Measurements from ENCODE around the gene SPATS2.
"Not testable (repeated sequence)": the region's sequence is repeated elsewhere in the genome, so short reads cannot be mapped to it uniquely, and the experiment has no call there.

Gene SPATS2

GRCh38 chr12:49367381-49368239, at the start of gene SPATS2:
TSS of gene SPATS2 (plus strand) at chr12:49367462. CDS start at chr12:49461013, 93,551 bp downstream.
- no peak for DNase-seq

- not testable (repeated sequence) for DNase-seq
Measured at GRCh38 chr12:49320411-49321103, 46.7 kb upstream of the SPATS2 start.

GRCh38 chr12:49322367-49322707, 44.9 kb upstream of the SPATS2 start:
- DNase-seq = no peak

GRCh38 chr12:49322708-49323523, 44.3 kb upstream of the SPATS2 start, which contains the start of gene TROAP:
TSS of gene TROAP (plus strand) at chr12:49323255. CDS start at chr12:49323609, 354 bp downstream.
- peak; percentile 98 for DNase-seq

- DNase-seq = no peak
Measured at GRCh38 chr12:49323524-49324097, 43.7 kb upstream of the SPATS2 start.

- DNase-seq = no peak
Measured at GRCh38 chr12:49325606-49326005, 41.7 kb upstream of the SPATS2 start.

GRCh38 chr12:49327368-49327767, 39.9 kb upstream of the SPATS2 start:
- no peak for DNase-seq

- DNase-seq = no peak
Measured at GRCh38 chr12:49327887-49328286, 39.4 kb upstream of the SPATS2 start.

GRCh38 chr12:49328816-49329215, 38.4 kb upstream of the SPATS2 start:
- DNase-seq = no peak

- no peak for DNase-seq
Measured at GRCh38 chr12:49330032-49330619, 37.1 kb upstream of the SPATS2 start.

- DNase-seq = no peak
Measured at GRCh38 chr12:49330631-49331379, 36.5 kb upstream of the SPATS2 start.

GRCh38 chr12:49331380-49332222, 35.7 kb upstream of the SPATS2 start:
- no peak for DNase-seq

GRCh38 chr12:49332441-49332861, 34.8 kb upstream of the SPATS2 start:
- no peak for DNase-seq

GRCh38 chr12:49332891-49333371, 34.3 kb upstream of the SPATS2 start:
- no peak for DNase-seq

- DNase-seq = not testable (repeated sequence)
Measured at GRCh38 chr12:49333778-49334177, 33.5 kb upstream of the SPATS2 start.

GRCh38 chr12:49334226-49334625, 33.0 kb upstream of the SPATS2 start:
- DNase-seq = no peak

- no peak for DNase-seq
Measured at GRCh38 chr12:49334681-49335080, 32.6 kb upstream of the SPATS2 start.

GRCh38 chr12:49335118-49335954, 31.9 kb upstream of the SPATS2 start:
- no peak for DNase-seq

- no peak for DNase-seq
Measured at GRCh38 chr12:49335955-49336644, 31.2 kb upstream of the SPATS2 start.
